Measurements from ENCODE around the gene MICU1.

- TF ChIP-seq HMGXB4 (CRISPR knock-in tag; IDR thresholded peaks at IDR 0.05; ENCODE audit: borderline replicate concordance in 1 of 2, low read depth in 1 of 2) (no peak), JUND (CRISPR knock-in tag; IDR thresholded peaks at IDR 0.05) (no peak), PTBP1 (IDR thresholded peaks at IDR 0.05; ENCODE audit: low read depth, low read length, poor library complexity, severe bottlenecking) (no peak), ZNF317 (CRISPR knock-in tag; IDR thresholded peaks at IDR 0.05) (no peak), ZNF121 (CRISPR knock-in tag; IDR thresholded peaks at IDR 0.05) (no peak)
These were observed 33.0 kb upstream of the MICU1 start for GRCh38 chr10:72658696-72659400.

Measured in HepG2 (cell line).